ENCODE data around the gene SEC61A2.
"Not testable (repeated sequence)": the region's sequence is repeated elsewhere in the genome, so short reads cannot be mapped to it uniquely, and the experiment has no call there.

SEC61A2 gene

DNA sequence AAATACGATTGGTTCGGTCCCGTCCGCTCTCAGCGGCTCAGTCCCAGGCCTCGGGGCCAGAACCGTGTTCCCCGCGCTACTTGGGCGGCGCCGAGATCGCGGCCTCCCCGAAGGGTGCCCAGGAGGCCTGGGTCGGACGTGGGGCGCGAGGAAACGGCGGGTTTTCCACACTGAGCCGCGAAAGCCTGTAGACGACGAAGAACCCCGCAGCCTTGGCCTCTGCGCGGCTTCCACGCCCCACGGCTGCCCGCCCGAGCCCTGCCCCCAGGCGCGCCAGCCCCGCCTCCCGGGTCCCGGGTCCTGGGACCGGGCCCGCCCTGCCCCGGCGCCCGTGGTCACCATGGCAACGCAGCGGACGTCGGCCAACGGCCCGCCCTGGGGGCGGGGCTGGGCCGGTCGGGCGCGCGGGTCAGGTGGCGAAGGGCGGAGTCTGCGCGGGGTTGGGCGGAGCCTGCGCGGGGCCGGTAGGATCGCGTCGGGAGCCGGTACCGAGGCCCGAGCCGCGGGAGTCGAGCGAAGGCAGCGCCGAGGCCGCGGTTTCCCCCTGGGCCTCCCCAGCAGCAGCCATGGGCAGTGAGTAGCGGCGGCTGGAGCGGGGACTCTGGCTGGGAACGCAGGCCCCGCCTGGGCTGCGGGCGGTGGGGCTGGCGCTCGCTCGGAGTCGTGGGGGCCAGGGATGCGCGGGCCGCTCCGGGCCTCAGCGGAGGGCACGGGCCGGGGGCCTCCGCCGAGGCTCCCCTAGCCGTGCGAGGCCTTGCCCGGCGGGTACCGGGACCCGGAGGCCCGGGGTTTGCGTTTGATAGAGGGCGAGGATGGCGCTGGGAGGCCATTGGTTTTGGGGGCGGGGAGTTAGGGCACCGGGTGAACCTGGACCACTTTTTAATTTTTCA lies at the start of gene SEC61A2:
Gene SEC61A2, plus strand, starts transcription at position 456 of the 890 bp plus-strand sequence. Its CDS starts 111 bp downstream, at position 567.
- DNase-seq: peak; percentile 57 to 74

DNA sequence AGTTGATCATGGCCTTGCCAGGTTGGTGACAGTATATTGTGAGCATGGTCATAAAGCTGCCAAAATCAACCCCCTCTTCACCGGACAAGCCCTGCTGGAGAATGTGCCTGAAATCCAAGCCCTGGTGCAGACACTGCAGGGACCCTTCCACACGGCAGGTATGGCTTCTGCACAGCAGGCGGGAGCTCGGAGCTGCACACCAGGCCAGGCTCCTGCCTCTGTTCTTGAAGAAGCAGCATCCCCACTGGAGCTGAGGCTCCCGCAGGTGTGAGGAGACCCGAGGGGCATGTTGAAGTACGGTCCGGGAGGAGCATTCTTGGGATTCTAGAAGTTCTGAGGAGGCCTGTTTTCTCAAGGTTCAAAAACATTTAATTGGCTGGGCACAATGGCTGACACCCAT lies 48.0 kb upstream of the SEC61A2 start:
- DNase-seq: no peak

DNA sequence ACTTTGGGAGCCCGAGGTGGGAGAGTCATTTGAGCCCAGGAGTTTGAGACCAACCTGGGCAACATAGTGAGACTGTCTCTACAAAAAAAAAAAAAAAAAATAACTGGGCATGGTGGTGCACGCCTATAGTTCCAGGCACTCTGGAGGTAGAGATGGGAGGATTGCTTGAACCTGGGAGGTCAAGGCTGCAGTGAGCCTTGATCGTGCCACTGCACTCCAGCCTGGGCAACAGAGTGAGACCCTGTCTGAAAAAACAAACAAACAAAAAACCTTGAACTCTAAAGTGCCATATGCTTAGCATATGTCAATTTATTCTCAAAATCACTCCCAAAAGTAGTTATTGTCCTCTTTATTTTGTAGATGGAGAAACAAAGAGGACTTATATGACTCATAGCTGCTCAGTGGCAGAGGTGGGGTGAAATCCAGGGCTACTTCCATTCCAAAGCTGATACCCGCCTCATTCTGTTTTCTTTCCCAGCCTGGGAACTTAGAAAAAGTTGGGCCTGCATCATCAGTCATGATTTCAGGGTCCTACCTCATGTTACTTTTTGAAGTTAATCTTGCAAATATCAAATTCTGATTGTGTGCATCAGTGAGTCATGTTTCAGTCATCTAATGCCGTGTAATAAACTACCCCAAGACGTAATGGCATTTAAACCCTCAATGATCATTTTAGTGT lies 47.5 kb upstream of the SEC61A2 start:
- DNase-seq: no peak

DNA sequence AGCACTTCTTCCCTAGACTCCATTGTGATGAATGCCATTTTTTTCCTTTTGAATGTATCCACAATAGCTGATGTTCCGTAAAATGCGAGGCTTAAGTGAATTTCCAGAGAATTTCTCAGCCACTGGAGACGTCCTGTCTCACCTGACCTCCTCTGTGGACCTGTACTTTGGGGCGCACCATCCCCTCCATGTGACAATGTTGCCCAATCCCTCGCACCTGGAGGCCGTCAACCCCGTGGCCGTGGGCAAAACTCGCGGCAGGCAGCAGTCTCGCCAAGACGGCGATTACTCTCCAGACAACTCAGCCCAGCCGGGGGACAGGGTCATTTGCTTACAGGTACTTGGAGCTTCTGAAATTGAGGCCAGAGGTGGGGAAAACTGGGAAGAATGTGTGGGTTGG lies 40.6 kb upstream of the SEC61A2 start:
- no peak for DNase-seq

DNA sequence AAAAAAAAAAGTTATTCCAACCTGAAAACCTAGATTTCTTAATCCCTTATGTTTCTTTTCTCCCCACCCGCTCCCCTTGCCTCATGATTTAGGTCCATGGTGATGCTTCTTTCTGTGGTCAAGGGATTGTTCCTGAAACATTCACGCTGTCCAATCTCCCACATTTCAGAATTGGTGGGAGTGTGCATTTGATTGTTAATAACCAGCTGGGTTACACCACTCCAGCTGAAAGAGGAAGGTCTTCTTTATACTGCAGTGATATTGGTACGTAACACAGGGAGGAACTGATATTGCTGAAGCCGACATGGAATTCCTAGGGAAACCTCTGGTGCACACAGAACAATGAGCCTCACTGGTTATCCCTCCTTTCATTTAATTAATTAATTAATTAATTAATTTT lies 38.1 kb upstream of the SEC61A2 start:
- no peak for DNase-seq

DNA sequence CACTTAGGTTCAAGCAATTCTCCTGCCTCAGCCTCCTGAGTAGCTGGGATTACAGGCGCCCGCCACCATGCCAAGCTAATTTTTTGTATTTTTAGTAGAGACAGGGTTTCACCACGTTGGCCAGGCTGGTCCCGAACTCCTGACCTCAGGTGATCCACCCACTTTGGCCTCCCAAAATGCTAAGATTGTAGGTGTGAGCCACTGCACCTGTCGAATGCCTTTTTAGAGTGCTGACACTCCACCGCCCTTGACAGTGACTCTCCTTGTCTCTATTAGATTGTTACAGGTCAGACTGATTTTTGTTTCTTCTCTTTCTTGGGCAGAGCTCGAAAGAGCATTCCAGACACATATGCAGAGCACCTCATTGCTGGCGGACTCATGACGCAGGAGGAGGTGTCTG lies 32.1 kb upstream of the SEC61A2 start:
- DNase-seq: not testable (repeated sequence)

DNA sequence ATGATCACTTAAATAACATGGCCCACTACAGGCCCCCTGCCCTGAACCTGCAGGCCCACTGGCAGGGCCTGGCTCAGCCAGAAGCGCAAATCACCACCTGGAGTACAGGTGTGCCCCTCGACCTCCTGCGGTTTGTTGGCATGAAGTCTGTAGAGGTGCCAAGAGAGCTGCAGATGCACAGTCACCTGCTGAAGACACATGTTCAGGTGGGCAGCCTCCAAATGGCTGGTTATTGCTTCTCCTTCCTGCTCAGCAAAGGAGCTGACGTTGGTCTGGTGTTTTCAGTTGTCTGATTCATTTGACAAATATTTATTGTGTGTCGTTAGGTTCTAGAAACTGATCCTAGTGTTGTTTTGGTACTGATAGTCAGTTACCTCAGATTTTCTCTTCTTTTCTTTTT lies 31.7 kb upstream of the SEC61A2 start:
- DNase-seq: no peak

DNA sequence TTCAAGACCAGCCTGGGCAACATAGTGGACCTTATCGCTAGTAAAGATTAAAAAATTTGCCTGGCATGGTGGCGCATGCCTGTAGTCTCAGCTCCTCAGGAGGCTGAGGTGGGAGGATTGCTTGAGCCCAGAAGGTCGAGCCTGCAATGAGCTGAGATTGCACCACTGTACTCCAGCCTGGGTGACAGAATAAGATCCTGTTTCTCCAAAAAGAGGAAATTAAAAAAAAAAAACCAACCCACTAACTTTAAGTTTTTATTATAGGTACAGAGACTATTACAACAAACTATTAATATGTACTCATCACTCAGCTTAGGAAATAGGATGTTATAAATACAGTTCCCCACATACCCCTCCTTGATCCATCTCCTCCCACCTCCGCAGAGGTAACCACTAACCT lies 30.5 kb upstream of the SEC61A2 start:
- DNase-seq: no peak

DNA sequence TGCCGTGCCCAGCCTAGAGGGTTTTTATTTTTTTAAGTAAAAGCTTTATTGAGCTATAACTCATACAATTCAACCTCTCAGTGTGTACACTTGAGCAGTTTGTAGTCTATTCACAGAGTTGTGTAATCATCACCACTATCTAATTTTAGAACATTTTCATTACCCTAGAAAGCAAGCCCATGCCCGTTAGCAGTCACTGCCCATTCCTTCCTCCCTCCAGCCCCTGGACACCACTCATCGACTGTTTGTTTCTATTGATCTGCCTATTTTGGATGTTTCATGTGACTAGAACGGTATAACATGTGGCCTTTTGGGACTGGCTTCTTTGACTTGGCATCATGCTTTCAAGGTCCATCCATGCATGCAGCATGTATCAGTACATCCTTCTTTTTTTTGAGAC lies 25.7 kb upstream of the SEC61A2 start:
- DNase-seq: no peak

DNA sequence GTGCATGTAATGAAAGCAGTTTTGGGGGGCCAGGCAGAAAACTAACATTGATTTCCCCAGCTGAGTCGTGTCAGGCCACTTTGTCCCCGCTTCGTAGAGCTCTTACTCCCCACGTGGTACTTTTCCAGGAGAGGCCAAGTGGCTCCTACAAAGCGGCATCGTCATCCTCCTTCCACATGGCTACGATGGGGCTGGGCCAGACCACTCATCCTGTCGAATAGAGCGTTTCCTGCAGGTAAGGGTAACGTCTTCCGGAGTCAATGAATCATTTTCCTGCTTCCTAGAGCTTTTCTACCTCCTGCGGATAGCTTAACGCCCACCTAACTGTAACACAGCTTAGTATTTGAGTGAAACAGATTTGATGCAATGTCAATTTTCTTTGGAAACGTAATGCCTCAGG lies 21.7 kb upstream of the SEC61A2 start:
- no peak for DNase-seq

DNA sequence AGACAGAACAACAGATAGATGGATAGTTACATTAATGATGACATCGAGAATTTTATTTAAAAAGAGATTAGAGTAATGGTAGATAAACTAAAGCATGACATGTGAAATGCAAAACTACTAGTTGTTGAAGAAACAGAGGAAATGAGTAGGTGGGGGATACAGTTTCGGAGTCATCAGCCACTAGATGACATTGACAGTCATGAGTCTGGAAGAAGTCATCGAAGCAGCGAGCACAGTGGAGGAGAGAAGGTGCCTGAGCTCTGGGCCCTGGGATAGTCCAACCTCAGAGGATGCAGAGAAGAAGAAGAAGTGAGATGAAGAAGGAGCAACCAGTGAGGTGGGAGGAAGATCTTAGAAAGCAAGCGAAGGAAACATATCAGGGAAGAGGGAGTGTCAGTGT lies 20.2 kb upstream of the SEC61A2 start:
- no peak for DNase-seq

DNA sequence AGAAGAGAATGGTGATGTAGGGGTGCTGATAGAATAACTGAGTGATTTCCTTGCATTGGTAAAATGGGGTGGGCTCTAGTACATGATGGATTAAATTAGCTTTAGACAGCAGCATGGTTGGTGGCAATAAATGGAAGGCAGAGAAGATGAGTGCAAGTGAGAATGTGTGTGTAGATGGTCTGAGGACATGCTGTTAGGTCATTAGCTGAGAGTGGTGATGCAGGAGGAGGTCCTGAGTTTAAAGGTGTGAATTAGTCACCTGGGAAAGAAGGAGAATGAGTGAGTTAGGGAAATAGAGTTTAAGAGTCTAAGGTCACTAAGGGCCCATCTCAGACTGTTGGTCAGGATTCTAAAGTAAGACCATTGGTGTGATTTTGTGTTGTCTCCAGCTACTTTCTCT lies 17.9 kb upstream of the SEC61A2 start:
- DNase-seq: no peak

DNA sequence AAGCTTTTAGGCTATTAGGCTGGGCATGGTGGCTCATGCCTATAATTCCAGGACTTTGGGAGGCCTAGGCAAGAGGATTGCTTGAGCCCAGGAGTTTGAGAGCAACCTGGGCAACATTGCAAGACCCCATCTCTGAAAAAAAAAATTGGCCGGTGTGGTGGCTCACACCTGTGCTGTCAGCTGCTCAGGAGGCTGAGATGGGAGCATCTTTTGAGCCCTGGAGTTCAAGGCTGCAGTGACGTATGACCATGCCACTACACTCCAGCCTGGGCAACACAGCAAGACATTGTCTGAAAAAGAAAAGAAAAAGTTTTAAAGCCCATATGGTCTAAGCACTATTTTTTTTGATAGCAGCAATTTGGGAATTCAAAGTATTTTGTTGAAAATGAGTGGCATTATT lies 15.8 kb upstream of the SEC61A2 start:
- no peak for DNase-seq

DNA sequence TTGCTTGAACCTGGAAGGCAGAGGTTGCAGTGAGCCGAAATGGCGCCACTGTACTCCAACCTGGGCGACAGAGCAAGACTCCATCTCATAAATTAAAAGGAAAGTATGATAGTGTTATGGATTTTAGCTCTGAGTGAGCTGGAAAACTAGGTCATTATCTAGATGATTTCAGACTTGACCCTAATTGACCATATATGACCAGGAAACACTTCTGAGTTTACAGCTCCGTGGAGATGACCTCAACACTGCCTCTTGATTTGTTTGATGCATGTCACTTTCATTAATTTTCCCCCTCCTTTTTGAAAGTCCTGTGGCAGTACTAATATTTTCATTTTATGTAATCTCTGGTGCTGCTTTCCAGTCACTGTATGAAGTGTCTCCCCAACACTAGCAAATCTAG lies 7.8 kb upstream of the SEC61A2 start:
- DNase-seq: no peak

DNA sequence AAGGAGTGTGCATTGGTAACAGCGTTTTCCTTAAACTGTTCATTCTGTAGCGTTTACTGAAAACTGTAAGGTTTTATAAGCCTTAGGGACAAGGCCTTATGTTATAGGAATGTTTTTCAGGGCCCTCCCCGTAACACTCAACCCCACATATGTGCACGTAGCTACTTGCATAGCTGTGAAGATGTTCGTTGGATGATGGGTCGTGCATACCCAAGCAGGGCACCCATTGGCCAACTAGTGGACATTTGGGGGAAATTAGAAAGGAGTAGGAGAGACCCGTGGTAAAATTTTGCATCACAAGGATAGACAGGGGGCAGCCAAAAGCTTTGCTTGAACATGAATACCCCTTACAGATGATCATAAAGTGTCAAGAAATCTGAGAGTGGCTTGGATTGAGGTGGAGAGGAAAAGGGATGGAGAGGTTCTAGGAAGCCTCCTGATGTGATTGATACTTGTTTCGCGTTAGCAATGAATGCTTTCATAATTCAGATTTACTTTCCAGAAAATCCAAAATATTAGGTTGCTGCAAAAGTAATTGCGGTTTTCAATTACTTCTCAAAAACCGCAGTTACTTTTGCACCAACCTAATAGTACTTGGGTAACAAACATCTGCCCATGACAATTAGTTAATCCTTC lies 878 bp downstream of the SEC61A2 start:
- DNase-seq: no peak

DNA sequence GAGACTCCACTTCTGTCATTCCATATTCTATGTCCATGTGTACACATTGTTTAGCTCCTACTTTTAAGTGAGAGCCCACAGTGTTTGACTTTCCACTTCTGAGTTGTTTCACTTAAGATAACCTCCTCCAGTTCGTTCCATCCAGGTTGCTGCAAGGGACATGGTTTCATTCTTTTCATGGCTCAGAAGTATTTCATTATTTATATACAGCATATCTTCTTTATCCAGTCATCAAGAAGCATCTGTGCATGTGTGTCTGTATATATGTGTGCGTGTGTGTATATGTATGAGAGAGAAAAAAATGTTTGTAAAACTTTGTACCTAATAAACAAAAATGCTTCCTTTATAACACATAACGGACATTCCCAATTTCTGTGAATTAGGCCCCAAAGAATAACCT lies 6.2 kb downstream of the SEC61A2 start:
- no peak for DNase-seq

DNA sequence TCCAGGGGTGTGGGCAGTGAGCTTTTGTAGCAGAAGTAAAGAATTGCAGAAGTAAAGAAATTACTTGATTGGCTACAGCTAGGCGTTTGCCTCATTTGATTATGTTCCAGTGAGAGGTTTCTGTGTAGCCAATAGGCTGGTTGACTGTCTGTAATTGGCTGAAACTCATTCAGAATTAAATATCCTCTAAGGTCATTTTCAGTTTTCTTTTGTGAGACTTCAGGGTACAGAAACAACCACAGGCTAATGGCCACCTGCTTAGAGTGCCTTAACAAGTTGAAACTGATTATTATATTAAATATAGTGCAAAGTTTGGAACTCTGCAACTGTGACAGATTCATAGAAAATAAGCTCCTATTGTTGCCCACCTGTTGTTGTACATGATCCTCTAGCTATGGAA lies 10.6 kb downstream of the SEC61A2 start:
- DNase-seq: no peak

DNA sequence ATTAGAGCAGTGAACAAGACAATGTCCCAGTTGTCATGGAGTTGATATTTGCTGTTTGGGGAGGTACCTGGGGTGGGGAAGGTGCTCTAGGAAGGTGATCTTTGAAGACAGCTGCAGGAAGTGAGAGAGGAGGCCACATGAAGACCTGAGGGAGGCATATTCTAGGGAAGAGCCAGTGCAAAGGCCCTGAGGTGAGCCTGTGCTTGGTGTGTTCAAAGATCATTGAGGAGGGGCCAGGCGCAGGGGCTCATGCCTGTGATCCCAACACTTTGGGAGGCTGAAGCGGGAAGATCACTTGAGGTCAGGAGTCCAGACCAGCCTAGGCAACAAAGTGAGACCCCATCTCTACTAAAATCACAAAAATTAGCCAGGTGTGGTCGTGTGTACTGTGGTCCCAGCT lies 15.1 kb downstream of the SEC61A2 start:
- DNase-seq: no peak

DNA sequence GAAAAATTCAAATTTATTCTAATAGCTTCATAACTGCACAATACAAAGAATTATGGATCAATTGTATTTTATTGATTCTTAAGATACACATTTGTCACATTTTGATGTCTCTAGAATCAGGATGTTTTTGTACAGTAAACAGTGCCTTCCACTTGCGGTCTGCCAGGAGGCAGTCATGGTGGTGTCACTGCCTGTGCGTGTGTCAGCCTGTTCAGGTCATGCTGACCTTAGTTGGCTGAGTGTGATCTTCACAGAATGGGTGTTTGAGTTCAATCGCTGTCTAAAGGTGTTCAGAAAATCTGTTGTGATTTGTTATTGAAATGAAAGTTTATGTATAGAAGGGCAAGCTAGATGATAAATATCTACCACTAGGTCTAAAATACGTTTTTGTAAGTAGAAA lies 20.7 kb downstream of the SEC61A2 start:
- DNase-seq: no peak

DNA sequence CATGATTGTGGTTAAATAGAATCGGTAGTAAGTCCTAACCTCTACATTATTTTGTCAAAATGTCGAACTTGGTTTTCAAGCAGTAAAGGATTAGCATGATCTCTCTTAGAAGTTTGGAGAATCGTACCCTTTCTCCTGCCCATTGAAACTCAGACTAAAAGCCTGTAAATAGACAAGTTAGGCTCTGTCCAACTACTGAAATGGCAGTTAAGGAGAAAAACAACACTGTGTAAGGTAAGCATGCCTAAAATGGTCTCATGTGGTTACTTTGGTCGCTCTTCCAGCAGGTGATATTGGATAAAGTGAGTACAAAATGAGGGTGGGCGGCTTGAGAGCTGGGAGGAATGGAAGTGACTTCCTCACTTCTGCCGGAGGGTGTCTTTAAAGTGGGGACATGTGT lies 25.0 kb downstream of the SEC61A2 start:
- no peak for DNase-seq

DNA sequence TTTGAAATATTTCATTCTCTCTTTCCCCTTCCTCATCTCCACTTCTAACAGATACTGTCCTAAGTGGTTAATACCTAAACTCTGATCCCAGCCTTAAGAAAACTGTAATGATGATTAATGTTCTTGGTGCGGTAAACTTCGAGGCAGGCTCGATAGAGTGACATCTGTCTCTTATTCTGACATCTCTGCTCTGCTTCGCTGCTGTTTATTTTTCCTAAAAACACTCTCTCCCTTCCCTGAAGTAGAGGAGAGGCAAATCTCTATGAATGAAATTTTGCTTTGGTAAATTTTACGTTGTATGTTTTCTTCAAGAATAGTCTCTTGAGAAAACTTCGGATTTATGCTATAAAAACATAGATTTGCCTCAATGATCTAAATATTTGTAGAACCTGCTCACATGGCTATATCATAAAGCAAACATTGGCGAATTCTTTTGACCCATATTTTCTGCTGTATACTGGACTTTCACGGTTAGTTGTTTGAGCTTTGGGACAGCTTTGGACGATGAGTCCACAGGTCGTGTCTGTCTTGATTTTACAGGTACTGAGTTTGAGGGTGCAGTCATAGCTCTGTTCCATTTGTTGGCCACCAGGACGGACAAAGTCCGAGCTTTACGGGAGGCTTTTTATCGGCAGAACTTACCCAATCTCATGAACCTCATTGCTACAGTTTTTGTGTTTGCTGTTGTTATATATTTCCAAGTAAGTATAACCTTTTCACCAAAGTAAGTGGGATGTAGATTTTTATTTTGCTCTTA lies 27.1 kb downstream of the SEC61A2 start:
- DNase-seq: no peak

DNA sequence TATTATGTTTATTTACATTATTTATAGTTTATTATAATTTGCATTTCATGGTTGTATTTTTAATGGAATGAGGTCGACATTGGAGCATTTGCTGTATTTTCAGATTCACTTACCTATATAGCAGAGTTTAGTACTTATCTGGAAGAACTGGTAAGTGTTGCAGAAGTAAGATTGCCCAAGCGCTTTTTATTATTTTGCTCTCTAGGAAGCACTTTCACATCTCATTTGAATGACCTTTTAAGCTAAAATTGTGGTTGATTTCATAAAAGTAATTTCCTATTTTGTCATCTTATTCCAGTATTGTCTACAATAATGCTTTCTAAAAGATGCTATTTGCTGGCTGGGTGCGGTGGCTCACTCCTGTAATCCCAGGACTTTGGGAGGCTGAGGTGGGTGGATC lies 28.6 kb downstream of the SEC61A2 start:
- DNase-seq: no peak

DNA sequence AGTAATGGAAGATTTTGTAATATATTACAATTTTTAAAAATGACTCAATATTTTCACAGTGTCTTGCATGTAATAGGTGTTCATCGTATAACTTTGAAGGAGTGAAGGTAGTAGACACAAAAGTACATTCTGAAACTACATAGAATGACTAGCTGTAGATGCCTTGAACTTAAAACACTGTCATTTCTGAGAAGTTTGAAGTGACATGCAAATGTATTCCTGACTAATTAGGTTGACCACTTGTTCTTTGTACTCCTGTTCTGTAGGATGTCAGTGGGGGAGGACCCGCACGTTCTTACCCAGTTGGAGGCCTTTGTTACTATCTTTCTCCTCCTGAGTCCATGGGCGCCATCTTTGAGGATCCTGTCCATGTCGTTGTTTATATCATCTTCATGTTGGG lies 31.2 kb downstream of the SEC61A2 start:
- DNase-seq: no peak
